Suppressor macrophage (primary cell): ENCODE results near the gene TMEM82.
A peak's percentile ranks its signal among the peaks of the same experiment; 100 is the strongest.

Experiments used
- DNase-seq, 4 experiments: peaks; one replicate each; pipeline ENCODE4 v3.0.0-alpha.2; 2020 to 2022

The TMEM82 gene

GRCh38 chr1:15720861-15721260, 21.4 kb upstream of the TMEM82 start:
- DNase-seq, result no peak

- DNase-seq, result no peak
Measured at GRCh38 chr1:15722411-15722810, 19.9 kb upstream of the TMEM82 start.

DNA sequence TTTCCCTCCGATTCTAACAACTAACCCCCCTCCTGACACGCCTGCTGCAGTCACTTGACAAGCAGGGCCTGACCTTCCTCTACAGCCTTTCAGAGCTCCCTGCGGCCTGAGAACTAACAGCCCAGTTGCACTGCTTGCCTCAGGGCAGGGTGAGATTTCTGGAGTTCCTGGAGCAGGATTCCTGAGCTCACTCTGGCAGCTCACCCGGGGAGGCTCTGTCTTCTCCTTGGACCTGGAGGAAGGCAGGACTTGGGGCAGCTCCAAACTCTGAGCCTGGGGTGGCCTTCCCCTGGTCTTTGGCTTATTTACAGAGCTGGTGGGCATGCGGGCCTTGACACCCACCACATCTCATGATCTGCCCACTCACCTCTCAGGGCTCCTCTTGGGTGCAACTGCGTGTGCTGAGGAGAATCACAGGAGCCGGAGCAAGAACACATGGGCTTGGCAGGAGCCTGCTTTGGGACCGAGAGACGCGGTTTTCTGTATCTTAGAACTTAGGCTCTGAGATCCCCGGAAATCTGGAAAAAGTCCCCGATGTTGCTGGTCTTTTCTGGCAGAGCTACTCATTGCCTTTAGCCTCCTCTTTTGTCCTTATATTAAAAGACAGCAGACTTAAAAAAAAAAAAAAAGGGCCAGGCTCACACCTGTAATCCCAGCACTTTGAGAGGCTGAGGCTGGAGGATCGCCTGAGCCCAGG, 19.3 kb upstream of the TMEM82 start:
- no peak for DNase-seq

GRCh38 chr1:15723631-15724246, 18.6 kb upstream of the TMEM82 start:
- DNase-seq, result no peak

DNA sequence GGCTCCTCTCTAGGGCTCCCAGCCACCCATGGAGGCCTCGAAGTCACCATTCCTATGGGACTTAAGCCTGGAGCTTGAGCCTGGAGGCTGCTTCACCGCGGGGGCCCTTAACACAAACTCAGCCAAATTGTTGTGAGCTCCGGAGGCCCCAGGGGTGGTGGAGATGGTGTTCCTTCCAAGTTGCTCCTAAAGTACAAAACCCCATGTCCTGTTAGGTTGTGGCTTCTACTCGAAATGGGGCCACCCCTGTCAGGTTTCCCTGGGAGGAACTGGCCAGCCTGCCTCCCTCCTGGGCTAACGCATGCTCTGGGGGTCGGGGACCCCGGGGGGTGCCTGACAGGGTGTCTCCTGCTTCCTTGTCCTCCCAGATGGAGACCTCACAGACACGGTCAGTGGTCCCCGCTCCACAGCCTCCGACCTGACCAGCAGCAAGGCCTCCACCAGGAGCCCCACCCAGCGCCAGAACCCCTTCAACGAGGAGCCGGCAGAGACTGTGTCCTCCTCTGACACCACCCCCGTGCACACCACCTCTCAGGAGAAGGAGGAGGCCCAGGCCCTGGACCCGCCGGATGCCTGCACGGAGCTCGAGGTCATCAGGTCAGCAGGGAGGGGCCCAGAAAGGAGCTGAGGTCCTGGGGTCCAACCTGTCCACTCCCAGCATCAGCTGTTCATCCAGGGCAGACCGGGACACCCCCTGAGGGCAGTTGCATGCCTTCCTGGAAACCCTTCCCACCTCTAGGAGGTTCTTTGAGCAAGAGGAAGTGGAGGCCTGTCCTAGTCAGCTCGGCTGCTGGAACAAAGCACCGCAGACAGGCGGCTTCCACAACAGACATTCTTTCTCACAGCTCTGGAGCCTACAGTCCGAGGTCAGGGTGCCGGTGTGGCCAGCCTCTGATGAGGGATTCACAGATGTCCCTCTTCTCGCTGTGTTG, 17.1 kb upstream of the TMEM82 start:
- DNase-seq, result no peak

DNA sequence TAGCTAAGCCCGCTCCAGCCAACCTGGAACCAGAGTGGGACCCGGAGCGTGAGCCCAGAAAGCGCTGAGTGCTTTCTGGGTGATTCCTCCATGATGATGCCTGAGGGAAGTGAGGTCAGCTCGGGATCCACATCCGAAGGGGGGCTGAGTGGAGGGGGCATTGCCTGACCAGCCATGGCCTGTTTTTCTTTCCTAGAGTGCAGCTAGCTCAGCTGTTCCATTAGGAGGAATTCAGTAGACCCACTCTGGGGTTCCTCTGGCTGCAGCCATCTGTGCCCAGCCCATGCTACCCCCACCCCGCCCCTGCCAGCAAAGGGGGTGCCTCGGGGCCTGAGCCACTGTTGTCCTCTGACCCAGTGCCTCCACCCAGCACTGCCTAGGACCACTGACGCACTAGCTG, 15.8 kb upstream of the TMEM82 start:
- no peak for DNase-seq

DNA sequence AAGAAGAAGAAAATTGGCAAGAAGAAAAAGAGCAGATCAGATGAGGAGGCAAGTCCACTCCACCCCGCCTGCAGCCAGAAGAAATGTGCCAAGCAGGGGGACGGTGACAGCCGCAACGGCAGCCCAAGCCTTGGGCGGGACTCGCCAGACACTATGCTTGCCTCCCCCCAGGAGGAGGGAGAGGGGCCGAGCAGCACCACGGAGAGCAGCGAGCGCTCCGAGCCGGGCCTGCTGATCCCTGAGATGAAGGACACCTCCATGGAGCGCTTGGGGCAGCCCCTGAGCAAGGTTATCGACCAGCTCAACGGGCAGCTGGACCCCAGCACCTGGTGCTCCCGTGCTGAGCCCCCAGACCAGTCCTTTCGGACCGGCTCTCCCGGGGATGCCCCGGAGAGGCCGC, 15.3 kb upstream of the TMEM82 start:
- DNase-seq, result no peak

DNA sequence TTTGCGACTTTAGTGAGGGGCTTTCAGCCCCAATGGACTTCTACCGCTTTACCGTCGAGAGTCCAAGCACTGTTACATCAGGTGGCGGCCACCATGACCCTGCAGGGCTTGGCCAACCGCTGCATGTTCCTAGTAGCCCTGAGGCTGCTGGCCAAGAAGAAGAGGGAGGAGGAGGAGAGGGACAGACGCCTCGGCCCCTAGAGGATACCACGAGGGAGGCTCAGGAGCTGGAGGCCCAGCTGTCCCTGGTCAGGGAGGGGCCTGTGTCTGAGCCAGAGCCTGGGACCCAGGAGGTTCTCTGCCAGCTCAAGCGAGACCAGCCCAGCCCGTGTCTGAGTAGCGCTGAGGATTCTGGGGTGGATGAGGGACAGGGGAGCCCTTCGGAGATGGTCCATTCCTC, 14.9 kb upstream of the TMEM82 start:
- no peak for DNase-seq

GRCh38 chr1:15727866-15728534, 14.3 kb upstream of the TMEM82 start:
- DNase-seq, result no peak

GRCh38 chr1:15728937-15729657, 13.2 kb upstream of the TMEM82 start:
- no peak for DNase-seq

DNA sequence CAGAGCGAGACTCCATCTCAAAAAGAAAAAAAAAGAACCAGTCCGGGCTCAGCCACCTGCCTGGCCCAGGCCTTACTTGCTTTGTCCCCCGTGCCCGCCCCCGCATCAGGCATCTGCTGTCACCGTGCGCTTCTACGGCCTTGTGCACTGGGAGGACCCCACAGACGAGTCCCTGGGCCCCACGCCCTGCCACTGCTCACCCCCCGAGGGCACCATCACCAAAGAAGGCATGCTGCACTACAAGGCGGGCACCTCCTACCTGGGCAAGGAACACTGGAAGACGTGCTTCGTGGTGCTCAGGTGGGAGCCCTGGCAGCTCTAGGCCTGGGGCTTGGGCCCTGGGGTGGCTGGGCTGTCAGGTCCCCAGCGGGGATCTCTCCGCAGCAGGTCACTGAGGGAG, 11.9 kb upstream of the TMEM82 start:
- DNase-seq, result no peak

DNA sequence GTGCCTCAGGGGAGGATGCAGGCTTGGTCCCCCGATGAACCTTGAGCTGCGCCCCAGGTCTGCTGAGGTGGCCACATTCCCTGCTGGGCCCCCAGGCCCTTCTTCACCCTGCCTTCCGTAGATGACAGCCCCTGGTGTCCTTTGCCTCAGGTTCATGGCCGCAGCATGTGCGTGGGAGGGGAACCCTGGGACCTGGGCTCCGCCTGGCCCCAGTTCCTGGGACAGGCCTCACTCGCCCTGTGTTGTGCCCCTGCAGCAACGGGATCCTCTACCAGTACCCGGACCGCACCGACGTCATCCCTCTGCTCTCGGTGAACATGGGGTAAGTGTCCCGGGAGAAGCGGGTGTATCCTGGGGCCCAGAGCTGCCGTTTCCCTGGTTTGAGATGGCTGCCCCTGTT, 11.4 kb upstream of the TMEM82 start:
- DNase-seq, result no peak

DNA sequence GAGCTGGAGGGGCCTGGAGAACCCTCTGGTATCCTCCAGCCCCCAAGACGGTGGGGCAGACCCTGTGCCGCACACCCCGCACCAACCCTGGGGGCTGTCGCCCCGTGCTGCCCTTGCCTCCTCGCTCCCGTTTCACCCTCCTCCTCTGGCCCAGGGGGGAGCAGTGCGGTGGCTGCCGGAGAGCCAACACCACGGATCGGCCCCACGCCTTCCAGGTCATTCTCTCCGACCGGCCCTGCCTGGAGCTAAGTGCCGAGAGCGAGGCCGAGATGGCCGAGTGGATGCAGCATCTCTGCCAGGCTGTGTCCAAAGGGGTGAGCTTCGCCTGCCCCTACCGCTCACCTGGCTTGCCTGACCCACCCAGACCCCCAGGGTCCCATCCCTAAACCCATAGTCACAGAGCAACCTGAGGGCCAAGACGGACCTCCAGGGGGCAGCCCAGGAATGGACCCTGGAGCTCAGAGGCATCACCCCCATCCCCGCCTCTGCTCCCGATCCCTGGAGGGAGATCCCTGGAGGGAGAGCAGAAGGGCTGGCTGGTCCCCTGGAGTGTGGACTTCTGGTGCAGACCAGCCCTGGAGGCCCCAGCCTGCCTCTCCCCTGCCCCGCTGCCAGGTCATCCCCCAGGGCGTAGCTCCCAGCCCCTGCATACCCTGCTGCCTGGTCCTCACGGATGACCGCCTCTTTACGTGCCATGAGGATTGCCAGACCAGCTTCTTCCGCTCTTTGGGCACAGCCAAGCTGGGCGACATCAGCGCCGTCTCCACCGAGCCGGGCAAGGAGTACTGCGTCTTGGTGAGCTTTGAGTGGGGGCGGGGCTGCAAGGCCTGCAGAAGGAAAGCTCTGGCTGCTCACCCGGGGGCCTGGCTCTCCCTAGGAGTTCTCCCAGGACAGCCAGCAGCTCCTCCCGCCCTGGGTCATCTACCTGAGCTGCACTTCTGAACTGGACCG, 10.3 kb upstream of the TMEM82 start:
- no peak for DNase-seq

DNA sequence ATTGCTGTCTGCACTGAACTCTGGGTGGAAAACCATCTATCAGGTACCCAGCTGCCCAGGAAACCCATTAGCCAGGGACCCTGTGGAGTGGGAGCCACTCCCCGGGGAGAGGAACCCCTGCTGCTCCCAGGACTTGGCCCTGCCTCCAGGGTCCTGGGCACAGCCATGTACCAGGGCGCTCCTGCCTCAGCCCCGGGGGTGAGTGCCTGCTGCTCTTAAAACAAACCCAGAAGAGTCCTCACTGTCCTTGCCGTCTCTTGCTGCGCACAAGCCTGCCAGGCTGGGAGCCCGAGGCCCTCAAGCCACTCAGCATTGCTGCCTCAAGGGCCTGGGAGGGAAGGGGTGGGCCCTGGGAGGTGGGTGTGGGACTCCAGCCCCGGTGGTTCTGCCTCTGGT, 9.6 kb upstream of the TMEM82 start:
- DNase-seq, result no peak

DNA sequence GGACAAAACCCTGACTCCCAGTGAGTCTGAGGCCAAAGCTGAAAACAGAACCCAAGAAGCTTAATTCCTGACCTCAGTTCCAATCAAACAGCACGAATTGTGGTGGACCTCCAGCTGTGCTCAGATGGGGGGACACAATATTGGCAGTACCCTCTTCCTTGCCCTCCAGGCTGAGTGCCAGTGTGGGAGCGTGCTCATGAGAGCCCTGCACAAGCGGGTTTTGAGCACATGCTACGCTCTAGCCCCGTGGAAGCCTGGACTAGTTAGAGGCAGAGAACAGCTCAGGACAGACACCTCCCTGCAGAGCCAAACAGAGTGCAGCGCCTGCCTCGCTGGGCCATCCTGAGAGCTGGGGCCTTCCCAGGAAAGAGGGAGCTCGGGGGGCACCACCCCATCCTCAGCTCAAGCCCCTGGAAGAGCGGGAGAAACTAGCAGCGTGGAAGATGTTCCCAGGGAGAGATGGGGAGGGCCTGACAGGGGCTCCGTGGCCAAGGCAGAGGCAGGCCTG, 9.0 kb upstream of the TMEM82 start:
- no peak for DNase-seq

DNA sequence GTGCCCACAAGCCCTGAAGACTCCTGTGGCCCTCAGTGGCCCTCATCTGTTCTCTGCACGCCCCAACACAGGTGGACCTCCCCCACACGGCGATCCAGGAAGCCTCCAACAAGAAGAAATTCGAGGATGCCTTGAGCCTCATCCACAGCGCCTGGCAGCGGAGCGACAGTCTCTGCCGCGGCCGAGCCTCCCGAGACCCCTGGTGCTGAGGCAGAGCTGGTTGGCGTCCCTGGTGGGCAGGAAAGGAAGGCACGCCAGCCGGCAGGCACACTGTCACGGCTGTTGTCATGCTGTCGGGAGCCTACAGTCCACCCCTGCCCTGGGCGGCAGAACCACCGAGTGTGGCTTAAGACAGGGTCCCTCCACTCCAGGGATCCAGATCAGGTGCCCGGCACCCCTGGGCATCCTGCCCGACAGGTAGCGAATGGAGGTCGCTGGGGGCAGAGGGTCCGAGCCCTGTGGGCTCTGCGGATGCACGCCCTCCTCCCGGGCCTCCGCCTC, 8.5 kb upstream of the TMEM82 start:
- no peak for DNase-seq

DNA sequence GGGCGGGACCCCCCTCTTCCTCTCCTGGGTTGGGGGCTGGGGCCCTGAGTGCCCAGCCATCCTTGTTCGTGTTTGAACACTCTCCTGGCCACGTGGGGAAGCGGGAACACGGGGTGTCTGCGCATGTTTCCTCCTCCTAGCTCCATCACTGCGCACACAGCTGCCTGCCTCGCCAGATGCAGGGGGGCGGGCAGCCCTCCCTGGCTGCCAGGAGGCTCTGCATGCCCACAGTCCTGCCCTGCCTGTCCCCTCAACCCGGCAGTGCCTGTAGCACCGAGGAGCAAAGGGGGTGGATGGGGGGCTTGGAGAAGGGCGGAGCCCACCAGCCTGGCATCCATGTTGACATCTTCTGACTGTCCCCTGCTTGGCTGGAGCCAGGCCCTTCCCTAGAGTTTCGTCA, 8.0 kb upstream of the TMEM82 start:
- DNase-seq, result no peak

DNA sequence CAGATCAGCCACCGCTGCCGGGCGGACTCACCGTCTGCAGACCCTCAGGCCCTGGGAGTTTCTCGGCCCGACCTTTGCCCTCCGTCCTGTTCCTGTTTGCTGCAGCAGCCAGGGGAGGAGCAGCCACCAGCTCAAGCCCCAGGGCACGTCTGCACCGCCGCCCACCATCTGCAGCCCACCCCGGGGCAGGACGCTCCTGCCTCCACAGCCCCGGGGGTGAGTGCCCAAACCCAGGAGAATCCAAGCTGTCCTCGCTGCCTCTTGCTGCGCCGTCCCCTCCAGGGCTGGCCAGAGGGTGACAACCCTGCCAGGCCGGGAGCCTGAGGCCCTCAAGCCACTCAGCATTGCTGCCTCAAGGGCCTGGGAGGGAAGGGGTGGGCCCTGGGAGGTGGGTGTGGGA, 7.4 kb upstream of the TMEM82 start:
- DNase-seq, result no peak

DNA sequence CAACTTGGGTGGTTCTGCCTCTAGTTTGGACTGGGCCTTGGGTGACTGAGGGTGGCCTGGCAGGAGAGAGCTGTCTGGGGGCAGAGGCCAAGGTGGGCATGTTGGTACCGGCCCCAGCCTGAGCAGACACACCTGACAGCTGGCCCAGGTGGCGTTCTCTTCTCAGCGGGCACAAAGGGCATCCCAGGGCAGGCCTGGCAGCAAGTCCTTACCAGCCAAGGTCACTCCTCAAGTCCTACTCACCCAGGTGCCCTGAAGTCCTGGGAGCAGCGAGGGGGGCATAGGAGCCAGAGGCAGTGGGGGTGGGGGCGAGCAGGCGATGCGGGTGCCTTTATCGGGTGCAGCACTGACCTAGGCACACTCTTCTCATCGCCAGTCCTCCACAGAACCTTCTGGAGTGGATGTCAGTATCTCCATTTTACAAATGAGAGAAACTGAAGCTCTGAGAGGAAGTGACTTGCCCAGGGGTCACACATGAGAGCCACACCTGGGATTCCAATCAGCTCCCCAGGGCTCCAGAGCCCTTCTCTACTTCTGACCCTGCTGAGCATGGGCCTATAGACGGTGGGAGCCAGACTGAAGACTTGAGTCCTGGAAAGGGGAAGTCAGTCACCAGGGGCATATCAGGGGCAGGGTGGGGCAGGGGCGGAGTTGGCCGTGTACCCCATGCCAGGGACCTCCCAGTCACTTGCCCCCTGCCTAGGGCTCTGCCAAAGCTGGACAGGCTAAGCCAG, 6.8 kb upstream of the TMEM82 start:
- DNase-seq, result peak in 3 of 4 experiments; percentile 24 to 39 (median 28)
